CD14-positive monocyte (primary cell): ENCODE measurements around the gene CCDC141. TPM values are rescaled to one million over a fixed set of nuclear protein-coding genes. Genes with fewer than 3 reads are reported as not detected.

Source experiments
- DNase-seq, 3 donors: peaks; one replicate each; pipeline ENCODE4 v3.0.0-alpha.2; 2011 to 2022
- H2AFZ ChIP-seq: 2 replicates; pipeline ENCODE4 v1.6.0; 2012; ENCODE audit warnings: mild to moderate bottlenecking, low read depth, low read length, inconsistent platforms; ENCODE audit not compliant: insufficient read depth, poor library complexity, severe bottlenecking
- H3K27ac ChIP-seq, 2 donors: 1 replicate in 1 of 2; 2 replicates in 1 of 2; pipeline ENCODE4 v1.5.1; 2012 to 2013; ENCODE audit warnings: low read length in 2 of 2, control low read depth in 1 of 2, inconsistent platforms in 1 of 2, low read depth in 1 of 2, mild to moderate bottlenecking in 1 of 2
- H3K27me3 ChIP-seq, 2 donors: one replicate each; pipeline versions ENCODE4 v1.6.0 to v1.6.1; 2011 to 2013; ENCODE audit warnings: low read length in 2 of 2; ENCODE audit not compliant: control insufficient read depth in 2 of 2, insufficient read depth in 2 of 2
- H3K36me3 ChIP-seq, 2 donors: replicated peaks in 1 of 2; 1 replicate in 1 of 2; 2 replicates in 1 of 2; pipeline versions ENCODE4 v1.5.1 to v1.6.1; 2012 to 2013; ENCODE audit warnings: low read length in 2 of 2, control low read depth in 1 of 2, inconsistent platforms in 1 of 2, mild to moderate bottlenecking in 1 of 2; ENCODE audit not compliant: insufficient read depth in 2 of 2, control insufficient read depth in 1 of 2
- H3K4me1 ChIP-seq, 2 donors: 1 replicate in 1 of 2; 2 replicates in 1 of 2; pipeline versions ENCODE4 v1.5.1 to v1.6.1; 2012 to 2013; ENCODE audit warnings: low read length in 2 of 2, control low read depth in 1 of 2, inconsistent platforms in 1 of 2, mild to moderate bottlenecking in 1 of 2, moderate library complexity in 1 of 2; ENCODE audit not compliant: insufficient read depth in 2 of 2, control insufficient read depth in 1 of 2
- H3K4me2 ChIP-seq: replicated peaks from 2 replicates; pipeline ENCODE3; 2012; ENCODE audit warnings: low read length, moderate library complexity, mild to moderate bottlenecking; ENCODE audit not compliant: poor library complexity, severe bottlenecking; ENCODE audit errors: extremely low read depth
- H3K4me3 ChIP-seq, 3 experiments: fragments of 200-600 bp in 1 of 3; sonication (generic) in 1 of 3; replicated peaks in 1 of 3; 1 replicate in 2 of 3; 2 replicates in 1 of 3; pipeline ENCODE4 v1.5.1; 2011 to 2013; ENCODE audit warnings: low read length in 3 of 3, mild to moderate bottlenecking in 3 of 3, control low read depth in 2 of 3, low read depth in 2 of 3, inconsistent platforms in 1 of 3, moderate library complexity in 1 of 3
- H3K79me2 ChIP-seq: 2 replicates; pipeline ENCODE4 v1.6.0; 2012; ENCODE audit warnings: mild to moderate bottlenecking, control low read depth, inconsistent platforms, low read length, moderate library complexity; ENCODE audit not compliant: insufficient read depth
- H3K9ac ChIP-seq: 2 replicates; pipeline ENCODE4 v1.6.0; 2017; ENCODE audit warnings: low read length, mild to moderate bottlenecking; ENCODE audit not compliant: insufficient read depth, poor library complexity, severe bottlenecking
- H3K9me3 ChIP-seq, 2 donors: replicated peaks in 1 of 2; 1 replicate in 1 of 2; 2 replicates in 1 of 2; pipeline versions ENCODE4 v1.5.1 to v1.6.1; 2012 to 2013; ENCODE audit warnings: low read length in 2 of 2, control low read depth in 1 of 2; ENCODE audit not compliant: control insufficient read depth in 1 of 2, insufficient read depth in 1 of 2
- H4K20me1 ChIP-seq: 2 replicates; pipeline ENCODE4 v1.6.0; 2012; ENCODE audit warnings: mild to moderate bottlenecking, low read length, control low read depth, moderate library complexity; ENCODE audit not compliant: insufficient read depth
- H3K27ac Mint-ChIP-seq, 7 donors: one replicate each; pipeline ENCODE4 v1.8.0; 2020; ENCODE audit warnings: mild to moderate bottlenecking in 7 of 7, mixed read lengths in 7 of 7, moderate library complexity in 6 of 7, inconsistent platforms in 2 of 7
- H3K27me3 Mint-ChIP-seq, 3 donors: one replicate each; pipeline ENCODE4 v1.8.0; 2021 to 2022; ENCODE audit warnings: low read depth in 3 of 3, mild to moderate bottlenecking in 3 of 3, mixed read lengths in 3 of 3, moderate library complexity in 3 of 3, inconsistent platforms in 1 of 3
- H3K36me3 Mint-ChIP-seq, 2 donors: one replicate each; pipeline ENCODE4 v1.8.0; 2020; ENCODE audit warnings: mixed read lengths in 2 of 2, inconsistent platforms in 1 of 2, mild to moderate bottlenecking in 1 of 2
- H3K4me1 Mint-ChIP-seq: one replicate; pipeline ENCODE4 v1.8.0; 2020; ENCODE audit warnings: mild to moderate bottlenecking, mixed read lengths
- H3K4me3 Mint-ChIP-seq, 2 donors: one replicate each; pipeline ENCODE4 v1.8.0; 2020; ENCODE audit warnings: mild to moderate bottlenecking in 2 of 2, mixed read lengths in 2 of 2, moderate library complexity in 1 of 2
- H3K9me3 Mint-ChIP-seq, 7 donors: one replicate each; pipeline ENCODE4 v1.8.0; 2020 to 2022; ENCODE audit warnings: mixed read lengths in 7 of 7, mild to moderate bottlenecking in 6 of 7, moderate library complexity in 6 of 7, inconsistent platforms in 2 of 7
- WGBS: methylation state at CpG from one replicate; pipeline ENCODE4 v1.1.5; 2013; ENCODE audit warnings: missing lambda C conversion rate; ENCODE audit not compliant: insufficient coverage; 5-methylcytosine and 5-hydroxymethylcytosine counted together
- intact Hi-C, 2 donors: fragments of 100-400 bp; cut with micrococcal nuclease; formaldehyde crosslinking; loops; one replicate each; pipeline versions ENCODE4 v1.15.0 to v1.15.1; 2023
- polyA plus RNA-seq, 3 donors: library from polyadenylated mRNA; depleted of rRNA in 1 of 3; unstranded in 2 of 3; stranded (reverse) in 1 of 3; fragments of 300-500 nt in 2 of 3; fragments of >200 nt in 1 of 3; fragmentation: Illumina TruSeq in 2 of 3; gene quantifications; 1 replicate in 2 of 3; 2 replicates in 1 of 3; pipeline ENCODE4 v1.2.3, GENCODE V29; 2012 to 2021
- TF ChIP-seq, protein P1 (sequence below): fragments of 200-600 bp; IDR thresholded peaks from one replicate; pipeline ENCODE4 v1.8.0; 2022; ENCODE audit warnings: antibody characterized with exemption, mild to moderate bottlenecking

Gene CCDC141
- polyA plus RNA-seq, 3 donors, result not detected

DNA sequence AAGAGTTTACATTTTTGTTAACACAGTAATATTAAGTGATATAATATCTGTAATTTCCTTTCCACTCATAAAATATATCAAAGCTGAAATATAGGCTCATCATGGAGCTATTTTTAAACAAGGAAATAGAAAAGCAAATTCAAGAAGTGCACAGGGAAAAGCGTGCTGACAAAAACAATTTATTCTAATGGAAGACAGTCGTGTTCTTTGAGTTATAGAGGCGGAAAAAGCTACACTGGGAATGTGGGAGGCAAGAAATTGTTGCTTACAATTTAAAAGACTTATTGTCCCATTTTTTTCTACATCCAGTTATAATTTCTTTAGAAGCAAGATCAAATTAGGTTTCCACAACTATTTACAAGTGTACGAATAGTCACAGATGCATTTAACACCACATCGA is 239.5 kb downstream of the CCDC141 start:
- intact Hi-C loops, result no loop called here
- no peaks in the 10 kb centered on the region for H3K4me1 Mint-ChIP-seq
- Histone ChIP-seq H3K9me3 (no peaks in the 10 kb centered on the region), H3K4me3 (no peak overlapping the region), H3K27ac (no peak overlapping the region), H3K79me2 (no peaks in the 10 kb centered on the region), H2AFZ (no peak overlapping the region), H3K9ac (no peak overlapping the region), H3K36me3 (no peaks in the 10 kb centered on the region), H4K20me1 (no peaks in the 10 kb centered on the region), H3K4me1 (no peaks in the 10 kb centered on the region), H3K4me2 (no peak overlapping the region), H3K27me3 (no peaks in the 10 kb centered on the region)
- no peak overlapping the region for H3K4me3 Mint-ChIP-seq
- H3K36me3 Mint-ChIP-seq, result no peaks in the 10 kb centered on the region
- TF ChIP-seq, protein P1, sequence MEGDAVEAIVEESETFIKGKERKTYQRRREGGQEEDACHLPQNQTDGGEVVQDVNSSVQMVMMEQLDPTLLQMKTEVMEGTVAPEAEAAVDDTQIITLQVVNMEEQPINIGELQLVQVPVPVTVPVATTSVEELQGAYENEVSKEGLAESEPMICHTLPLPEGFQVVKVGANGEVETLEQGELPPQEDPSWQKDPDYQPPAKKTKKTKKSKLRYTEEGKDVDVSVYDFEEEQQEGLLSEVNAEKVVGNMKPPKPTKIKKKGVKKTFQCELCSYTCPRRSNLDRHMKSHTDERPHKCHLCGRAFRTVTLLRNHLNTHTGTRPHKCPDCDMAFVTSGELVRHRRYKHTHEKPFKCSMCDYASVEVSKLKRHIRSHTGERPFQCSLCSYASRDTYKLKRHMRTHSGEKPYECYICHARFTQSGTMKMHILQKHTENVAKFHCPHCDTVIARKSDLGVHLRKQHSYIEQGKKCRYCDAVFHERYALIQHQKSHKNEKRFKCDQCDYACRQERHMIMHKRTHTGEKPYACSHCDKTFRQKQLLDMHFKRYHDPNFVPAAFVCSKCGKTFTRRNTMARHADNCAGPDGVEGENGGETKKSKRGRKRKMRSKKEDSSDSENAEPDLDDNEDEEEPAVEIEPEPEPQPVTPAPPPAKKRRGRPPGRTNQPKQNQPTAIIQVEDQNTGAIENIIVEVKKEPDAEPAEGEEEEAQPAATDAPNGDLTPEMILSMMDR, result no peak
- no CpG with 5 or more reads among the region's 5 CpGs for WGBS
- no peaks in the 10 kb centered on the region for H3K27me3 Mint-ChIP-seq
- DNase-seq, result no peak
- no peaks in the 10 kb centered on the region for H3K9me3 Mint-ChIP-seq
- H3K27ac Mint-ChIP-seq, result no peak overlapping the region

DNA sequence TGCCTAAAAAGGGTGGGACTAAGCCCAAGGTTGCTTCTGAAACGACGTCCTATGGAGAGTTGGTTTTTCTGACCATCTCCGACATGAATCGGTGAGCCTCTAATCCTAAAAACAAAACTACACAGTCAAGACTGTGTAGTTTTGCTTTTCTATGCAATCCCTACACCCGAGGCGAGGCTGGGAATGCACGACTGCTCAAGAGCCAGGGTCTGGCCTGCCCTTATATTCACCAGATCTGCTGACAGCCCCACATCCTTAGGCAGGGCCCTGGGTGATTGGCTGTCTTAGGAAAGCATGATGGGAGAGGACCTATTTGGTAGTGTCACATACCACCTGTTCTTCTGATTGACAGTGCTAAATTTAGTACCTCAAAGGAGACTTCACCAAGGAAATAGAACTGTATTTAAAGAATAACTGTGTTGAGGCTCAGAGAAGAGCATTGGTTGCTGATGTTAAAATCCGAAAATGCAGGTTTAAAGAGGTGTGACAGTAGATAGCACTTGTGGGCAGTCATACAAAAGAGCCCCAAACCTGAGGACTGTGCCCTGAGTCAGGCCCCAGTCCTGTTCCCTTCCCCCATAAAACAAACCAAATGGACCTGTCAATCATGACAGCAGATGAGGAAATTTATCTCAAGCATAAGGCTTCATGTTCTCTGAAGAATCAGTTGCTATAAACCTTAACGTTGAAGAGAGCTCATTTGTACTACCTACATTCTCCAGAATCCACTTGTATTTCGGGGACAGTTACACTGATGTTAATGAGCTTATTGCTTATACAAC is 242.5 kb downstream of the CCDC141 start, which contains the start of gene TTN:
TTN (minus strand) TSS at position 197 of the 782 bp plus-strand sequence. CDS start 2,781 bp downstream, outside the sequence.
- H3K4me3 Mint-ChIP-seq, result no peak within 1 kb of the TSS
- Histone ChIP-seq H3K4me3 (no peak within 1 kb of the TSS), H3K9ac (no peak within 1 kb of the TSS), H3K27me3 (no peaks in the 10 kb centered on the region), H2AFZ (no peak within 1 kb of the TSS), H3K79me2 (no peaks in the 10 kb centered on the region), H3K27ac (no peak within 1 kb of the TSS), H3K36me3 (no peaks in the 10 kb centered on the region), H3K4me1 (no peaks in the 10 kb centered on the region), H3K4me2 (no peak within 1 kb of the TSS), H3K9me3 (no peaks in the 10 kb centered on the region), H4K20me1 (no peaks in the 10 kb centered on the region)
- no peak within 1 kb of the TSS for H3K27ac Mint-ChIP-seq
- WGBS, result no CpG with 5 or more reads among the region's 10 CpGs
- H3K9me3 Mint-ChIP-seq, result no peaks in the 10 kb centered on the region
- TF ChIP-seq, protein P1, result no peak
- no peaks in the 10 kb centered on the region for H3K36me3 Mint-ChIP-seq
- no peak for DNase-seq
- peaks cover 0 to 2% (median 0%) of the 10 kb centered on the region in 3 donors for H3K27me3 Mint-ChIP-seq
- H3K4me1 Mint-ChIP-seq, result no peaks in the 10 kb centered on the region
- intact Hi-C loops, result no loop called here
